ENCODE measurements around the gene RRBP1.

The RRBP1 gene, protein sequence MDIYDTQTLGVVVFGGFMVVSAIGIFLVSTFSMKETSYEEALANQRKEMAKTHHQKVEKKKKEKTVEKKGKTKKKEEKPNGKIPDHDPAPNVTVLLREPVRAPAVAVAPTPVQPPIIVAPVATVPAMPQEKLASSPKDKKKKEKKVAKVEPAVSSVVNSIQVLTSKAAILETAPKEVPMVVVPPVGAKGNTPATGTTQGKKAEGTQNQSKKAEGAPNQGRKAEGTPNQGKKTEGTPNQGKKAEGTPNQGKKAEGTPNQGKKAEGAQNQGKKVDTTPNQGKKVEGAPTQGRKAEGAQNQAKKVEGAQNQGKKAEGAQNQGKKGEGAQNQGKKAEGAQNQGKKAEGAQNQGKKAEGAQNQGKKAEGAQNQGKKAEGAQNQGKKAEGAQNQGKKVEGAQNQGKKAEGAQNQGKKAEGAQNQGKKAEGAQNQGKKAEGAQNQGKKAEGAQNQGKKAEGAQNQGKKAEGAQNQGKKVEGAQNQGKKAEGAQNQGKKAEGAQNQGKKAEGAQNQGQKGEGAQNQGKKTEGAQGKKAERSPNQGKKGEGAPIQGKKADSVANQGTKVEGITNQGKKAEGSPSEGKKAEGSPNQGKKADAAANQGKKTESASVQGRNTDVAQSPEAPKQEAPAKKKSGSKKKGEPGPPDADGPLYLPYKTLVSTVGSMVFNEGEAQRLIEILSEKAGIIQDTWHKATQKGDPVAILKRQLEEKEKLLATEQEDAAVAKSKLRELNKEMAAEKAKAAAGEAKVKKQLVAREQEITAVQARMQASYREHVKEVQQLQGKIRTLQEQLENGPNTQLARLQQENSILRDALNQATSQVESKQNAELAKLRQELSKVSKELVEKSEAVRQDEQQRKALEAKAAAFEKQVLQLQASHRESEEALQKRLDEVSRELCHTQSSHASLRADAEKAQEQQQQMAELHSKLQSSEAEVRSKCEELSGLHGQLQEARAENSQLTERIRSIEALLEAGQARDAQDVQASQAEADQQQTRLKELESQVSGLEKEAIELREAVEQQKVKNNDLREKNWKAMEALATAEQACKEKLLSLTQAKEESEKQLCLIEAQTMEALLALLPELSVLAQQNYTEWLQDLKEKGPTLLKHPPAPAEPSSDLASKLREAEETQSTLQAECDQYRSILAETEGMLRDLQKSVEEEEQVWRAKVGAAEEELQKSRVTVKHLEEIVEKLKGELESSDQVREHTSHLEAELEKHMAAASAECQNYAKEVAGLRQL (N-terminal part only)

DNA sequence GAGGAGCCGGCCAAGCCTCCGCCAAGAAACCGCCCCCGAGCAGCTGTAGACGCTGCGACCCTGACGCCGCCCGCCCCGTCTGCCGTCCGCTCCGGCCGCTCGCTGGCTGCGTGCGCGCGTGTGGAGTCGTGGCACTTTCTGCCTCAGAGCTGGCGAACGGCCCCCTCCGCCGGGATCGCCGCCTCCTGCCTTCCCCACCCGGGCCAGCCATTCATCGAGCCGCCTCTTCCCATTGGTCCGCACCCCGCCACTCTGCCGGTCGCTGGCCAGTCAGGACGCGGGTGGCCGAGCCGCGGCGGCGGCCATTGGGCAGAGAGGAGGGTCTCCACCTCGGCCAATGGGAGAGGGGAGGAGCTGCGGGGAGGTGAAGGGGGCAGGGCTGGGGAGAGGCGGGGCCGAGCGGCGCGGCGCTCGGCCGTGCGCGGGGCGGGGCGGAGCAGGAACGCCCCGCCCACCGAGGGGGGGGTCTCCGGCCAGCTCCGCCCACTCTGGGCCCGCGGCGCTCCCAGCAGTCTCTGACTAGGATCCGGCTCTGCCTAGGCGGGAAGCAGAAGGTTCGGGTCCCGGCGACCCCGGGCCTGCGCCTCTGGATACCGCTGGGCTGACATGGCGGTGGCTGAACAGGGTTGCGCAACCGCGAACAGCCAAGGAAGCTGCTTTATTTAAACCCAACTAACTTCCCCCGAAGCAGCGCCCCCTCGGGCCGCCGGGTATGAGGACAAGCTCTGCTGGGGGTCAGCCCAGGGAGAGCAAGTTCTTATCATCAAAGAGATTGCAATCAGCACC, at the start of gene RRBP1:
Gene RRBP1 (minus strand): TSS at position 140 of the 786 bp plus-strand sequence. CDS start 21,735 bp downstream, outside the sequence.
- DNase-seq (ENCODE audit: low spot score): peak; percentile 99

DNA sequence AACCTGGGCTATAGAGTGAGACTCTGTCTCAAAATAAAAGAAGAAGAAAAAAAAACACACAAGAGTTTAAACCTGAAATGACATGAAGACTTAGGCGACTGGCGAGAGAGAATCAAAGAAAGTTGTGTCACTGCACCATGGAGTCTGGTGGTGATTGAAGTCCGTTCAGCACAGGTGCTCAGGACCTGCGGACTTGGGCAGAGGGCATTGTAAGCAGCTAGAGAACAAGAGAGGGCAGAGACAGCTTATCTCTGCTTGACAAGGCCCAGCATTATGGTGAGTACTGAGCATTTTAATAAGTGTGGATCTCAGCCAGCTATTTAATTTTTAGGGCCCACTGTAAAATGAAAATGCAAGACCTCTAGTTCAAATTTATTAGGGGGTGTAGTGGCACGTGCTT, 49.2 kb upstream of the RRBP1 start:
- no peak for DNase-seq (ENCODE audit: low spot score)

DNA sequence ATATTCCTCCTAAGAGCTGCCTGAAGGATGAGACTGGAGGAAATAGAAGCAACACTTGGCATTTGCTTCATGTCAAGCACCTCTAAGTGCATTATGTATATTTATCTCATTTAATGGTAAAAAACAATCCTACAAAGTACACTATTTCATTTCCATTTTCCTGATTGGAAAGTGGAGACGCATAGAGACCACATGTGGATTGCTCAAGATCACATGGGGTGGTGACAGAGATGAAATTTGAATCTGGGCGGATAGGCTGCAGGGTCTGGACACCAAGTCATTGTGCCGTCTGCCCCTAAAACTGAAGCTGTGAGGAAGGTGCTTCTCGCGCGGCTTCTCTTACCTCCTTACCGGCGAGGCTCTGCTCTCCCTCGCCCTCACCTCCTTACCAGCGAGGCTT, 48.0 kb upstream of the RRBP1 start:
- no peak for DNase-seq (ENCODE audit: low spot score)

DNA sequence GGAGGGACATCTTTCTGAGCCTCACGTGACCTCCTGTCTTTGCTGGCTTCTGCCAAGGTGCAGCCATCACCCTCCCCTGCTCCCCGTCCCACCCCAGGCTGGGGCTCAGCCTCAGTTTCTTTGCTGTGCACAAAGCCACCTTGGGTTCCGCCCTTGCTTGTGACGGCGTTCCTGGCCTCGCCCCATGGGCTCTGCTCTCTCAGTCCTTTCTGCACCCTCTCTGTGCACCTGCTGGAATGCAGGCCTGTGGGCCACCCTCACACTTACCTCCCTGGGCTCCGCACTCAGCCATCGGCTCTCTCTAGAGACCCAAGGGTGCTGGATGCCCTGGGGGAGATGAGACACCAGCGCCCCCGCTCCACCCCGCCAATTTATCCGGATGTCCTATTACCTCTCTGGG, 46.0 kb upstream of the RRBP1 start:
- DNase-seq (ENCODE audit: low spot score): no peak

DNA sequence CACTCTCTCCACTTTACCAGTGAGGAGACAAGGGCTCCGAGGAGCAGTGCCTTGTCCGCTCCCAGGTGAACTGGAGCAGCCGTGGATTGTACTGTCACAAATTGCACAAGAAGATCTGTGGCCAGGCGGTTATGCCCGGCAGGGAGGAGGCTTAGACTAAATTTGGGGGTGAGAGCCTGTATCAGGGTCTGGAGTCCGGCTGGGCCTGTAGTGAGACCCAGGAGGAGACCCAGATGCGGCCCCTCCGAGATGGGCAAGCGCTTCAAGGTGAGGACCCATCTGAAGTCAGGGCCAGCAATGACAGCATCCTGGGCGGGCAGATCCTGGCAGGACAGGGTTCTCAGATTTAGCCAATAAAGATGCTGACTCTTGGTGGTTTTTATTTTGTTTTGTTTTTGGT, 45.3 kb upstream of the RRBP1 start:
- no peak for DNase-seq (ENCODE audit: low spot score)

DNA sequence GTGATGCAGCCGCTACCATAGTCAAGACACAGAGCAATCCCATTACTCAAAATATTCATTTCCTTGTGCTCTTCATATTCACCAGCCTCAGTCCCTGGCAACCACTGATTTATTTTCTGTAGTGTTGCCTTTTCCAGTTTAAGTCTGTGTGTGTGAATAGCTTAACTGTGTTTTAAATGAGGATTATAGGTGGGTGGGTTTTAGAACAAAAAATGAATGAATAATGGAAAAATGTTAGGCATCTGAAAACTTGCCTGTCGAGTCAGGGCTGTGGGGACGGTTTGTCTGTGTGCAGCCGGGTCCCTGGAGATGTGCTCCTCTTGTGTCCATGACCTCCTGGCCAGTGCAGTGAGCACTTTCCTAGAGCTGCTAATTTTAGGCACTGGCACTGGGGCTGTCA, 44.9 kb upstream of the RRBP1 start:
- no peak for DNase-seq (ENCODE audit: low spot score)

DNA sequence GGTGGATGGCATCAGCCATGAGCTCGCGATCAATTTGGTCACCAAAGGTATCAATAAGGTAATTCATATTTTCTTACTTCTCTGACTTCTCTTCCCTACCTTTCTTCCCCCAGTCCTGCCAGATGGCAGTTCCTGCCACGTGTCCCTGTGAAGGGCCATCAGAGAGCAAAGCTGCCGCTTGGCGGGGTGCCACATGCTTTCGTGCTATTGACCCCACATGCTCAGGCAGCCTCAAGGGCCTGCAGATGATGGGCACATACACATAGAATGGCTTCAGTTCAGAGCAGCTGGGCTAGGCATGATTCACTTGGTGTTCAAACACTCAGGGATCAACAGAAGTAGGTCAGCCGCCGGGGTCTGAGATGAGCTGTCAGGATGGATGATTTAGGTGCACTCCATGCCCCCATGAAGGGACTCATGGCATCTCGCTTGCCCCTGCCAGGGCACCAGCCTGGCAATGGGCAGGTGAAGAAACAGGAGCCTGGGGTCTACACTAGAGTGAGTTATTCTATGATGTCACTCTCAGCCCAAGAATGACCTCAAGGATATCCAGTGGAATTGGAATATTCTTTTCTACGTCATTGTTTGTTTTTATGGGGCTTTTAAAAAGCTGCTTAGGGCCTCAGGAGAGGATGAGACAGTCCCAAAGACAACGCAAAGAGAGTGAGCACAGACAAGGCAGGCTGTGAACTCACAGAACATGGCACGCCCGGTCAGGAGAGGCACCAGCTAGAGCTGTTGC, 43.2 kb upstream of the RRBP1 start:
- DNase-seq (ENCODE audit: low spot score): no peak

GRCh38 chr20:17723301-17723691, 41.3 kb upstream of the RRBP1 start:
- DNase-seq (ENCODE audit: low spot score): no peak

GRCh38 chr20:17722493-17723300, 40.7 kb upstream of the RRBP1 start:
- DNase-seq (ENCODE audit: low spot score): no peak

DNA sequence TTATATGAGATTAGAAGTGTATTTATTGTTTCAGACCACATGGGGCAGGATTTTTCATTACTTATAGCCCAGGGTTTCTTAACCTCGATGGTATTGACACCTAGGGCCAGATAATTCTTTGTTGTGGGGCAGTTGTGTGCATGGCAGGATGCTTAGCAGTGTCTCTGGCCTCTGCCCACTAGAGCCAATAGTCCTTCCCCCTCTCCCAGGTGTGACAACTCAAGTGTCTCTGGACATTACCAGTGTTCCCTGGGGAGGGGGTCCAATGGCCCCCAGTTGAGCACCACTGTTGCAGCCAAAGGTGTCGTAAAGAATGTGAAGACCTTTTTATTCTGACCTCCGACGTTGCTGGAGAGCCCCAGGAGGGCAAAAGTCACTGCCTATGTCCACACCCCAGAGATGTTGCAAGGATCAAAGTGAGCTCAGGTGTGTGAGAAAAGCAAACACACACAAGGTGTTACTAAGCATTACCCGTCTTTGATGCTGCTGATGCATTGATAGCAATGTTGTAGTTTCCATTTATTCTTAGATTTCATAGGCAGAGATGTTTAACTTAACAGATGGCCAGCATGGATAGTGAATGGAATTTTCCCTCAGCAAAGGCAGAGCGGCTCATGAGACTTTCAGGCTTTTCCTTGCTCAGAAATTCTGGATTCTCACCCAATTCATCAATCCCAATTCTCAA, 39.9 kb upstream of the RRBP1 start:
- peak; percentile 79 for DNase-seq (ENCODE audit: low spot score)

GRCh38 chr20:17720755-17721154, 38.7 kb upstream of the RRBP1 start:
- DNase-seq (ENCODE audit: low spot score): no peak

GRCh38 chr20:17716331-17716730, 34.3 kb upstream of the RRBP1 start:
- DNase-seq (ENCODE audit: low spot score): no peak

- DNase-seq (ENCODE audit: low spot score): no peak
Observed at GRCh38 chr20:17715075-17715474, 33.0 kb upstream of the RRBP1 start.

- no peak for DNase-seq (ENCODE audit: low spot score)
Observed at GRCh38 chr20:17714597-17714996, 32.6 kb upstream of the RRBP1 start.

GRCh38 chr20:17712708-17713107, 30.7 kb upstream of the RRBP1 start:
- DNase-seq (ENCODE audit: low spot score): no peak

DNA sequence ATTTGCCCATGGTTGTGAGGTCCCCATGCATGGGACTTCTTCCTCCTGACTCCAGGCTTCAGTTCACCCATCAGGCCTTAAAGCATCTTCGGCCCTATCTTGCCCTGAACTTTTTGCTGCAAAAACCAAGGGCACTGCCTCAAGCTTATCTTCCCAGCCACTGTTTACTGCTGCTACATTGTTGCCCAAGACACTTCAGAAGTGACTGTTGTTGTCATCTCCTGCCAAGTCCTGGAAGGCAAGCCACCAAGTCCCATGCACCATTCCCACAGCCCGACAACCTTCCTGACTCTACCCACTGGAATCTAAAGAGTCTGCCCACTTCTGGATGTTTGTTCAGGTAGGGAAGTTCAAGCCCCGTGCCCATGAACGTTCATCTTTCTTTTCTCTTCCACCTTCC, 30.2 kb upstream of the RRBP1 start:
- no peak for DNase-seq (ENCODE audit: low spot score)

DNA sequence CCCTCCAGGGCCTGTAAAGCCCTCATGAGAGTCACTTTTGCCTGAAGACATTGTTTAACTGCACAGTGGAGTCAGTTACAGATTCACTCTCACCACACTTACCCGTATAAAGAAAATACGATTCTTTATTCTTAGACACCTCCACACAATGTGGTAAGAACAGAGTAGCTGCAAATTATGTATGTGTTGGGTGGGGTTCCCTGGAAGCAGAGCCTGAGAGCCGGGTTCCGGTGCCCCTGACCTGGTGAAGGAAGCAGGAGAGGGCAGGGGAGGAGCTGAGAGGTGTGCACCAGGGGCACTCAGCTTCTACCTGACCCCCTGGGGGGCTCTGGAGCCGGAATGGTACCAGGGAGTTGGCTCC, 29.2 kb upstream of the RRBP1 start:
- no peak for DNase-seq (ENCODE audit: low spot score)

DNA sequence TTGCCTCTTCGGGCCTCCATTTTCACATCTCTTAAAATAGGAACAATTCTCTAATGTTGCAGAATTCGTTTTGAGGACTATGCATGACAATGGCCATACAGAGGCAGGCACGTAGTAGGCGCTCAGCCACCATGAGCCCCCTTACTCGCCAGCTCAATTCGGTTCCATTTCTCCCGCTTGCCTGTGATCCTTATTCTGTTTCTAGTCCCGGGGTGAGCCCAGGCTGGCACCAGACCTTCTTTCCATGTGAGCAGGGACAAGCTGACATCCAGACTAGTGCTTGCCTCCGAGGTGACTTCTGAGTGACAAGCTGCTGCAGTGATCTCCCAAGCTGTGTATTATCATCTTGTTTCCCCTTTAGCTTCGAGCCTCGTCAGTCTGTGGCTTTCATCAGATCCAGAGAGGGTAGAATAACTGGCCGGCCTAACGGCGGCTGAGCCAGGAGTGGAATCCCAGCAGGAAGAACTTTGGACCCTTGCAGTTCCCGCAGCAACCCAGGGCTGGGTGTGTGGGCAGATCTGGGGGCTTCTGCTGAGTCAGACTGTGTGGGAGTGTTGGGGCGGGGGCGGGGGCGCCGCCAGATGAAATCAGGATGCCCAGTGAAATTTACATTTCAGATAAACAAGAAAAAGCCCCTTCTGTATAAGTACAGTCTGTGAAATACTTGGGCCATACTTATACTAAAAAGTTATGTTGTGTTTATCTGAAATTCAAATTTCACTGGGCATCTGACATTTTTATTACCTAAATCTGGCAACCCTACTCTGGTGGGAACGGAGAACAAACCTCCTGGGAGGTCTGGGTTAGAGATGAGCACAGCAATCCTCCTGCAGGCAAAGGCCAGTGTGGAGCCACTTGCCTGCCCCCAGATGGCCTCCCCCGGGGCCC, 28.6 kb upstream of the RRBP1 start:
- DNase-seq (ENCODE audit: low spot score): peak; percentile 86
